SK-N-SH treated with all-trans-retinoic acid at 6 μM for 48 hours (cell line): Measurements from ENCODE around the gene IFNL2.

Source experiments
- ATAC-seq: fragments of 200-7000 bp; cut with Tn5 transposase; 3 replicates; pipeline ENCODE4 v1.9.1; 2020; ENCODE audit warnings: mild to moderate bottlenecking, moderate library complexity
- ARNTL ChIP-seq: fragments of 450-650 bp; formaldehyde crosslinking; IDR thresholded peaks from 2 replicates; pipeline ENCODE4 v1.5.0; 2020; ENCODE audit warnings: low read depth, mild to moderate bottlenecking, moderate library complexity, borderline replicate concordance
- BACH2 ChIP-seq: fragments of 250-450 bp; sonication (Bioruptor Pico); IDR thresholded peaks from 2 replicates; pipeline ENCODE4 v1.9.0; 2021; ENCODE audit warnings: mild to moderate bottlenecking, borderline replicate concordance
- CSDC2 ChIP-seq: fragments of 250-450 bp; sonication (Bioruptor Pico); IDR thresholded peaks from 2 replicates; pipeline ENCODE4 v1.5.0; 2020; ENCODE audit warnings: mild to moderate bottlenecking, moderate library complexity
- ESRRG ChIP-seq: fragments of 250-450 bp; sonication (Bioruptor Pico); IDR thresholded peaks from 2 replicates; pipeline ENCODE4 v1.6.1; 2021; ENCODE audit warnings: mild to moderate bottlenecking
- GLIS3 ChIP-seq: fragments of 250-450 bp; sonication (Bioruptor Pico); IDR thresholded peaks from 2 replicates; pipeline ENCODE4 v1.5.0; 2020; ENCODE audit warnings: mild to moderate bottlenecking, moderate library complexity
- ISL1 ChIP-seq: fragments of 250-450 bp; sonication (Bioruptor Pico); IDR thresholded peaks from 2 replicates; pipeline ENCODE4 v2.1.2; 2022; ENCODE audit warnings: mild to moderate bottlenecking, moderate library complexity
- OSR1 ChIP-seq: fragments of 250-450 bp; sonication (Bioruptor Pico); IDR thresholded peaks from 2 replicates; pipeline ENCODE4 v1.8.0; 2022; ENCODE audit warnings: moderate library complexity, mild to moderate bottlenecking, inconsistent platforms
- PPARA ChIP-seq: fragments of 250-450 bp; sonication (Bioruptor Pico); IDR thresholded peaks from 2 replicates; pipeline ENCODE4 v1.5.0; 2020; ENCODE audit warnings: mild to moderate bottlenecking, borderline replicate concordance
- RARB ChIP-seq: fragments of 250-450 bp; sonication (Bioruptor Pico); IDR thresholded peaks from 2 replicates; pipeline ENCODE4 v1.8.0; 2021; ENCODE audit warnings: mild to moderate bottlenecking, moderate library complexity
- SNAI2 ChIP-seq: fragments of 250-450 bp; sonication (Bioruptor Pico); IDR thresholded peaks from 2 replicates; pipeline ENCODE4 v1.5.0; 2020; ENCODE audit warnings: mild to moderate bottlenecking, moderate library complexity
- TCF4 ChIP-seq: fragments of 250-450 bp; sonication (Bioruptor Pico); IDR thresholded peaks from 2 replicates; pipeline ENCODE4 v1.8.0; 2021; ENCODE audit warnings: mild to moderate bottlenecking, moderate library complexity, borderline replicate concordance
- ZC3H10 ChIP-seq: fragments of 250-450 bp; sonication (Bioruptor Pico); IDR thresholded peaks from 2 replicates; pipeline ENCODE4 v1.5.1; 2021; ENCODE audit warnings: mild to moderate bottlenecking, moderate library complexity
- ZFP3 ChIP-seq: fragments of 250-450 bp; sonication (Bioruptor Pico); IDR thresholded peaks from 2 replicates; pipeline ENCODE4 v1.5.0; 2020; ENCODE audit warnings: mild to moderate bottlenecking, moderate library complexity
- ZFP30 ChIP-seq: fragments of 450-650 bp; formaldehyde crosslinking; IDR thresholded peaks from 2 replicates; pipeline ENCODE4 v1.5.0; 2022; ENCODE audit warnings: mild to moderate bottlenecking, moderate library complexity
- ZNF565 ChIP-seq: fragments of 450-650 bp; formaldehyde crosslinking; conservative IDR thresholded peaks from 2 replicates; pipeline ENCODE4 v1.5.0; 2020; ENCODE audit warnings: low read depth, mild to moderate bottlenecking, moderate library complexity
- ZNF70 ChIP-seq: fragments of 450-650 bp; formaldehyde crosslinking; IDR thresholded peaks from 2 replicates; pipeline ENCODE4 v1.5.0; 2020; ENCODE audit warnings: mild to moderate bottlenecking, moderate library complexity
- ZNF8 ChIP-seq: fragments of 450-650 bp; formaldehyde crosslinking; IDR thresholded peaks from 2 replicates; pipeline ENCODE4 v1.5.0; 2020; ENCODE audit warnings: mild to moderate bottlenecking, moderate library complexity
- TF ChIP-seq, protein P1 (sequence below): fragments of 250-450 bp; sonication (Bioruptor Pico); IDR thresholded peaks from 2 replicates; pipeline ENCODE4 v1.5.1; 2021; ENCODE audit warnings: mild to moderate bottlenecking, moderate library complexity
- TF ChIP-seq, protein P2 (sequence below): fragments of 250-450 bp; sonication (Bioruptor Pico); IDR thresholded peaks from 2 replicates; pipeline ENCODE4 v1.5.1; 2020; ENCODE audit warnings: low read depth, mild to moderate bottlenecking, moderate library complexity
- TF ChIP-seq, protein P3 (sequence below): fragments of 250-450 bp; sonication (Bioruptor Pico); IDR thresholded peaks from 2 replicates; pipeline ENCODE4 v1.5.0; 2020; ENCODE audit warnings: mild to moderate bottlenecking, moderate library complexity
- TF ChIP-seq, protein P4 (sequence below): fragments of 250-450 bp; sonication (Bioruptor Pico); IDR thresholded peaks from 2 replicates; pipeline ENCODE4 v1.8.0; 2020; ENCODE audit warnings: mild to moderate bottlenecking, moderate library complexity, borderline replicate concordance
- TF ChIP-seq, protein P5 (sequence below): fragments of 250-450 bp; sonication (Bioruptor Pico); IDR thresholded peaks from 2 replicates; pipeline ENCODE4 v1.8.0; 2021; ENCODE audit warnings: low read depth, mild to moderate bottlenecking, moderate library complexity, borderline replicate concordance

Gene IFNL2

DNA sequence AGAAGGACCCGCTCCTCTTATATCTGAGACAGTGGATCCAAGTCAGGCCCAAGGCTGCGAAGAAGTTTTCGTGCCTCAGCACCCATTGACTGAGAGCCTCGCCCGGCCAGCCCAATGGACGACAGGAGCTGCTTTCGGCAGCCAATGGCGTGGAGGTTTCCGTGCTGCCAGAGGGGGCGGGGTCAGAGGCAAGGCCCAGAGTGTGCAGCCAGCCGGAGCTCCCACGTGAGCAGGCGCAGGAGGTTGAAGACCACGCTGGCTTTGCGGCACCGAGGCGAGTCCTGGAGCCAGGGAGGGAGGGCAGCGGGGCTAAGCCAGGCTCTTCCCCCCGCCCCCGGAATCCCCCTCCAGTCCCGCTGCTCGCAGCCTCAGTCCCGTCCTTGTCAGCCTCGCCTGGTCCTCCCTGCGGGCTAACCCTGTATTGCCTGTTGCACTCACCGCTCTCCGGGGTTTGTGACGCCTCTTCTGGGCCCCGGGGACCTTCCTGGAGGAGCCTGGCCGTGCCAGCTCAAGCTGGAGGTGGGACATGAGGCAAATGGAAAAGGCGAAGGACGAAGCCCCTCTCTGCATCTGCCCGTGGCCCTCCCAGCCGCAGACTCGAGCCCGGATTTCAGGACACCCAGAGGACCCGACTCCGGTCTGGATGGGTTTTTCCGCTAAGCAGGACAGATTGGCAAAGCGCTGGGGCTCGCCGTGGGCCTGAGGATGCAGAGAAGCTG lies 21.1 kb upstream of the IFNL2 start (continued):
- TF ChIP-seq OSR1 (CRISPR knock-in tag), result no peak

DNA sequence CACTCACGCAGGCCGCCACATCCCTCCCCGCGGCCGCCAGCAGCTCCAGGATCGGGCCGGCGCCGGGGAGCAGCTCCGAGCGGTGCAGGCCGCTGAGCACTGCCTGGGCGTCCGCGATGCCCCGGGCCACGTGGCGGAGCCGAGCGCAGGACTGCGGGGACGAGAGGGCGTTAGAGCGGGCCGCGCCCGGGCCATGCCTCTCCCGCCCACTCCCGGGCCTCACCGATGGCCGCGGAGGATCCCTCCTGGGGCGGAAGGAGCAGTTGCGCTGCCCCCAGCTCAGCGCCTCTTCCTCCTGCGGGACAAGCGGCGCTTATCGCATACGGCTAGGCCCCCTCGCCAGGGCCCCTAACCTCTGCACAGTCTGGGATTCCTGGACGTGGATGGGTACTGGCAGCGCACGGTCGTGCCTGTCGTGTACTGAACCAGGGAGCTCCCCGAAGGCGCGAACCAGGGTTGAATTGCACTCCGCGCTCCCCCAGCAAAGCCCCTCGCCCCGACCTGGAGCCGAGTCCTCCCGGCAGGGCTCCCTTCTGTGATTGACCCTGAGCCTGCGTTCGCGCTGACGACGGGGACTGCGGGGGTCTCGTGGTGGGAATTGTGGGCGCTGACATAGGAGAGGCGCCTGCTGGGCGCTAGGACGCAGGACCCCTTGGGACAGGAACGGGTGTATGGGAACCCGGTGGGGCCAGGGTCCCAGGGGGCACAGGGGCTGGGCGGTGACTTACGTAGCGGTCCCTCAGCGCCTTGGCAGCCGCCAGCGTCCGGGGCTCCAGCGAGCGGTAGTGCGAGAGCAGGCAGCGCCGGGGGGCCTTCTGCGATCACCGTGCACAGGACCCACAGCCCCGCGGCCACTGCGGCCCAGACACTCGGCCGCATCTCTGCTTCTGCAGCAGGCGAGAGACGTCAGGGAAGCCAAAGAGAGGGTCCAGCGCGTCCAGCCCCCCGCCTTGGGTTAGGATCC lies 20.2 kb upstream of the IFNL2 start:
- ATAC-seq, result no peak

DNA sequence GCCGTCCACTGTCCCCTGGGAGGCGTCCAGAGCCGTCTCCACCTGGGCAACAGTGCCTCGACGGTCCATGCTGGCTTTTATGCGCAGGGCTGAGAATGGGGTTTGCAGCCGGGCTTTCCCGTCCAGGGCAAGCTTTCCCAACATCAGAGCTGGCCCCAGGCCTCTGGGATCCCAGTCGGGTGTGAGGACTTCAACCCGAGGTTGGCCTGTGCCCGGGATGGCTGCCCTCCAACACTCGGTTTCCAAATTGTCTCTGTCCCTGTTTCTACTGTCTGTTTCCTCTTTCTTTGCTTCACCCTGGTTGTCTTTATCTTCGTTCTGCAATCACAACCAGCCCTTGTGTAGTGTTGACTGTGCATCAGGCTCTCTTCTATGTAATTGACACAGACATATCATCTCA lies 19.4 kb upstream of the IFNL2 start, which contains the start of gene IFNL4:
Gene IFNL4 (minus strand): TSS at position 51 of the 400 bp plus-strand sequence.
- no peak for ATAC-seq
- TF ChIP-seq ZFP3 (CRISPR knock-in tag) (no peak), ZNF8 (CRISPR knock-in tag) (no peak), PPARA (CRISPR knock-in tag) (no peak), ESRRG (CRISPR knock-in tag) (no peak), RARB (CRISPR knock-in tag) (no peak), TCF4 (CRISPR knock-in tag) (no peak), CSDC2 (CRISPR knock-in tag) (no peak), BACH2 (no peak), GLIS3 (CRISPR knock-in tag) (no peak), ZFP30 (CRISPR knock-in tag) (no peak)
- TF ChIP-seq, protein P1, sequence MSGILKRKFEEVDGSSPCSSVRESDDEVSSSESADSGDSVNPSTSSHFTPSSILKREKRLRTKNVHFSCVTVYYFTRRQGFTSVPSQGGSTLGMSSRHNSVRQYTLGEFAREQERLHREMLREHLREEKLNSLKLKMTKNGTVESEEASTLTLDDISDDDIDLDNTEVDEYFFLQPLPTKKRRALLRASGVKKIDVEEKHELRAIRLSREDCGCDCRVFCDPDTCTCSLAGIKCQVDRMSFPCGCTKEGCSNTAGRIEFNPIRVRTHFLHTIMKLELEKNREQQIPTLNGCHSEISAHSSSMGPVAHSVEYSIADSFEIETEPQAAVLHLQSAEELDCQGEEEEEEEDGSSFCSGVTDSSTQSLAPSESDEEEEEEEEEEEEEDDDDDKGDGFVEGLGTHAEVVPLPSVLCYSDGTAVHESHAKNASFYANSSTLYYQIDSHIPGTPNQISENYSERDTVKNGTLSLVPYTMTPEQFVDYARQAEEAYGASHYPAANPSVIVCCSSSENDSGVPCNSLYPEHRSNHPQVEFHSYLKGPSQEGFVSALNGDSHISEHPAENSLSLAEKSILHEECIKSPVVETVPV (CRISPR knock-in tag), result no peak
- TF ChIP-seq, protein P2, sequence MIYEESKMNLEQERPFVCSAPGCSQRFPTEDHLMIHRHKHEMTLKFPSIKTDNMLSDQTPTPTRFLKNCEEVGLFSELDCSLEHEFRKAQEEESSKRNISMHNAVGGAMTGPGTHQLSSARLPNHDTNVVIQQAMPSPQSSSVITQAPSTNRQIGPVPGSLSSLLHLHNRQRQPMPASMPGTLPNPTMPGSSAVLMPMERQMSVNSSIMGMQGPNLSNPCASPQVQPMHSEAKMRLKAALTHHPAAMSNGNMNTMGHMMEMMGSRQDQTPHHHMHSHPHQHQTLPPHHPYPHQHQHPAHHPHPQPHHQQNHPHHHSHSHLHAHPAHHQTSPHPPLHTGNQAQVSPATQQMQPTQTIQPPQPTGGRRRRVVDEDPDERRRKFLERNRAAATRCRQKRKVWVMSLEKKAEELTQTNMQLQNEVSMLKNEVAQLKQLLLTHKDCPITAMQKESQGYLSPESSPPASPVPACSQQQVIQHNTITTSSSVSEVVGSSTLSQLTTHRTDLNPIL (CRISPR knock-in tag), result no peak

More for the DNA sequence above, 20.2 kb upstream of the IFNL2 start:
- TF ChIP-seq SNAI2 (CRISPR knock-in tag) (no peak), ZNF565 (CRISPR knock-in tag) (no peak), BACH2 (no peak), OSR1 (CRISPR knock-in tag) (no peak), ISL1 (CRISPR knock-in tag) (no peak), TCF4 (CRISPR knock-in tag) (no peak), ARNTL (CRISPR knock-in tag) (no peak), ZC3H10 (CRISPR knock-in tag) (no peak), ZNF70 (CRISPR knock-in tag) (no peak), ESRRG (CRISPR knock-in tag) (no peak), ZFP3 (CRISPR knock-in tag) (no peak), ZNF8 (CRISPR knock-in tag) (no peak), CSDC2 (CRISPR knock-in tag) (no peak), RARB (CRISPR knock-in tag) (no peak)
- TF ChIP-seq, protein P3, sequence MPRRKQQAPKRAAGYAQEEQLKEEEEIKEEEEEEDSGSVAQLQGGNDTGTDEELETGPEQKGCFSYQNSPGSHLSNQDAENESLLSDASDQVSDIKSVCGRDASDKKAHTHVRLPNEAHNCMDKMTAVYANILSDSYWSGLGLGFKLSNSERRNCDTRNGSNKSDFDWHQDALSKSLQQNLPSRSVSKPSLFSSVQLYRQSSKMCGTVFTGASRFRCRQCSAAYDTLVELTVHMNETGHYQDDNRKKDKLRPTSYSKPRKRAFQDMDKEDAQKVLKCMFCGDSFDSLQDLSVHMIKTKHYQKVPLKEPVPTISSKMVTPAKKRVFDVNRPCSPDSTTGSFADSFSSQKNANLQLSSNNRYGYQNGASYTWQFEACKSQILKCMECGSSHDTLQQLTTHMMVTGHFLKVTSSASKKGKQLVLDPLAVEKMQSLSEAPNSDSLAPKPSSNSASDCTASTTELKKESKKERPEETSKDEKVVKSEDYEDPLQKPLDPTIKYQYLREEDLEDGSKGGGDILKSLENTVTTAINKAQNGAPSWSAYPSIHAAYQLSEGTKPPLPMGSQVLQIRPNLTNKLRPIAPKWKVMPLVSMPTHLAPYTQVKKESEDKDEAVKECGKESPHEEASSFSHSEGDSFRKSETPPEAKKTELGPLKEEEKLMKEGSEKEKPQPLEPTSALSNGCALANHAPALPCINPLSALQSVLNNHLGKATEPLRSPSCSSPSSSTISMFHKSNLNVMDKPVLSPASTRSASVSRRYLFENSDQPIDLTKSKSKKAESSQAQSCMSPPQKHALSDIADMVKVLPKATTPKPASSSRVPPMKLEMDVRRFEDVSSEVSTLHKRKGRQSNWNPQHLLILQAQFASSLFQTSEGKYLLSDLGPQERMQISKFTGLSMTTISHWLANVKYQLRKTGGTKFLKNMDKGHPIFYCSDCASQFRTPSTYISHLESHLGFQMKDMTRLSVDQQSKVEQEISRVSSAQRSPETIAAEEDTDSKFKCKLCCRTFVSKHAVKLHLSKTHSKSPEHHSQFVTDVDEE (CRISPR knock-in tag), result no peak
- TF ChIP-seq, protein P4, sequence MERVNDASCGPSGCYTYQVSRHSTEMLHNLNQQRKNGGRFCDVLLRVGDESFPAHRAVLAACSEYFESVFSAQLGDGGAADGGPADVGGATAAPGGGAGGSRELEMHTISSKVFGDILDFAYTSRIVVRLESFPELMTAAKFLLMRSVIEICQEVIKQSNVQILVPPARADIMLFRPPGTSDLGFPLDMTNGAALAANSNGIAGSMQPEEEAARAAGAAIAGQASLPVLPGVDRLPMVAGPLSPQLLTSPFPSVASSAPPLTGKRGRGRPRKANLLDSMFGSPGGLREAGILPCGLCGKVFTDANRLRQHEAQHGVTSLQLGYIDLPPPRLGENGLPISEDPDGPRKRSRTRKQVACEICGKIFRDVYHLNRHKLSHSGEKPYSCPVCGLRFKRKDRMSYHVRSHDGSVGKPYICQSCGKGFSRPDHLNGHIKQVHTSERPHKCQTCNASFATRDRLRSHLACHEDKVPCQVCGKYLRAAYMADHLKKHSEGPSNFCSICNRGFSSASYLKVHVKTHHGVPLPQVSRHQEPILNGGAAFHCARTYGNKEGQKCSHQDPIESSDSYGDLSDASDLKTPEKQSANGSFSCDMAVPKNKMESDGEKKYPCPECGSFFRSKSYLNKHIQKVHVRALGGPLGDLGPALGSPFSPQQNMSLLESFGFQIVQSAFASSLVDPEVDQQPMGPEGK (CRISPR knock-in tag), result no peak
- TF ChIP-seq, protein P2 (CRISPR knock-in tag), result no peak
- TF ChIP-seq, protein P5, sequence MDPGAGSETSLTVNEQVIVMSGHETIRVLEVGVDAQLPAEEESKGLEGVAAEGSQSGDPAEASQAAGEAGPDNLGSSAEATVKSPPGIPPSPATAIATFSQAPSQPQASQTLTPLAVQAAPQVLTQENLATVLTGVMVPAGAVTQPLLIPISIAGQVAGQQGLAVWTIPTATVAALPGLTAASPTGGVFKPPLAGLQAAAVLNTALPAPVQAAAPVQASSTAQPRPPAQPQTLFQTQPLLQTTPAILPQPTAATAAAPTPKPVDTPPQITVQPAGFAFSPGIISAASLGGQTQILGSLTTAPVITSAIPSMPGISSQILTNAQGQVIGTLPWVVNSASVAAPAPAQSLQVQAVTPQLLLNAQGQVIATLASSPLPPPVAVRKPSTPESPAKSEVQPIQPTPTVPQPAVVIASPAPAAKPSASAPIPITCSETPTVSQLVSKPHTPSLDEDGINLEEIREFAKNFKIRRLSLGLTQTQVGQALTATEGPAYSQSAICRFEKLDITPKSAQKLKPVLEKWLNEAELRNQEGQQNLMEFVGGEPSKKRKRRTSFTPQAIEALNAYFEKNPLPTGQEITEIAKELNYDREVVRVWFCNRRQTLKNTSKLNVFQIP (CRISPR knock-in tag), result no peak
